ENCODE results near the gene SH2D4B. TPM values are rescaled to one million over a fixed set of nuclear protein-coding genes. Genes with fewer than 3 reads are reported as not detected.
A peak's percentile ranks its signal among the peaks of the same experiment; 100 is the strongest.

Gene SH2D4B
- total and polyA plus RNA-seq, 2 donors (not counting 3 experiments of a cell fraction or from before 2014, with no cell fraction given) = not detected

- Histone ChIP-seq H3K27me3 (ENCODE audit: control insufficient read depth in 2 of 2, insufficient read depth in 2 of 2, low read length in 2 of 2) (no peaks in the 10 kb centered on the region), H3K27ac (ENCODE audit: insufficient read depth, low read depth, low read length) (no peak overlapping the region), H3K4me2 (ENCODE audit: insufficient read depth, low read length) (no peak overlapping the region), H3K36me3 (ENCODE audit: control insufficient read depth in 2 of 2, extremely low read depth in 1 of 2, insufficient read depth in 2 of 2, low read length in 2 of 2) (no peaks in the 10 kb centered on the region), H3K9me1 (replicated peaks; ENCODE audit: control insufficient read depth, extremely low read depth, insufficient read depth, low read length) (no peaks in the 10 kb centered on the region), H4K20me1 (replicated peaks; ENCODE audit: control insufficient read depth, extremely low read depth, insufficient read depth, low read length) (no peaks in the 10 kb centered on the region), H3K9me3 (replicated peaks; ENCODE audit: control insufficient read depth, insufficient read depth, low read length) (no peaks in the 10 kb centered on the region), H3K4me1 (ENCODE audit: control insufficient read depth, extremely low read depth, insufficient read depth, low read length) (no peaks in the 10 kb centered on the region), H3K79me2 (ENCODE audit: control insufficient read depth, insufficient read depth, low read length) (no peaks in the 10 kb centered on the region), H2AFZ (ENCODE audit: low read depth, low read length) (no peak overlapping the region), H3K4me3 (replicated peaks in 1 of 3; ENCODE audit: insufficient read depth in 1 of 3, low read depth in 1 of 3, low read length in 3 of 3) (no peak overlapping the region), H3K9ac (replicated peaks; ENCODE audit: extremely low read depth, insufficient read depth, low read length) (no peak overlapping the region)
- DNase-seq (ENCODE audit: low read depth, low spot score) (peak; percentile 73), FAIRE-seq (no peak)
- no TSS peak for BruUV-seq (replicated peaks)
- ChIA-PET CTCF (interaction anchor here (1.1 to 6.6 kb wide), 3 partner anchors 10 to 21 kb away, joined by 3 to 26 read pairs (median 8); no protein-coding TSS in a partner anchor), POLR2A (no interaction called here)
- intact Hi-C loops (cut with micrococcal nuclease) (no loop called here), dilution Hi-C loops (cut with MboI; ENCODE audit: extremely low pct_ligation_motif_present, low sequenced_read_pairs) (no loop called here)
- no peak for TF ChIP-seq POLR2AphosphoS5 (IDR thresholded peaks at IDR 0.05; ENCODE audit: insufficient read depth, low read depth, low read length)
Observed at GRCh38 chr10:80684259-80684658, 146.6 kb downstream of the SH2D4B start.

GRCh38 chr10:80685355-80685754 lies 147.7 kb downstream of the SH2D4B start:
- H3K9ac ChIP-seq (replicated peaks; ENCODE audit: extremely low read depth, insufficient read depth, low read length) = no peak overlapping the region
- no peaks in the 10 kb centered on the region for H3K79me2 ChIP-seq (ENCODE audit: control insufficient read depth, insufficient read depth, low read length)
- H2AFZ ChIP-seq (ENCODE audit: low read depth, low read length) = no peak overlapping the region
- H3K4me1 ChIP-seq (ENCODE audit: control insufficient read depth, extremely low read depth, insufficient read depth, low read length) = no peaks in the 10 kb centered on the region
- FAIRE-seq = no peak
- dilution Hi-C loops (cut with MboI; ENCODE audit: extremely low pct_ligation_motif_present, low sequenced_read_pairs) (no loop called here), intact Hi-C loops (cut with micrococcal nuclease) (no loop called here)
- DNase-seq (ENCODE audit: low read depth, low spot score) = no peak
- H4K20me1 ChIP-seq (replicated peaks; ENCODE audit: control insufficient read depth, extremely low read depth, insufficient read depth, low read length) = no peaks in the 10 kb centered on the region
- H3K4me2 ChIP-seq (ENCODE audit: insufficient read depth, low read length) = no peak overlapping the region
- BruUV-seq (replicated peaks) = no TSS peak
- H3K9me3 ChIP-seq (replicated peaks; ENCODE audit: control insufficient read depth, insufficient read depth, low read length) = no peaks in the 10 kb centered on the region
- ChIA-PET POLR2A (no interaction called here), CTCF (interaction anchor here (1.1 to 6.6 kb wide), 3 partner anchors 9 to 22 kb away, joined by 3 to 26 read pairs (median 8); no protein-coding TSS in a partner anchor)
- H3K27me3 ChIP-seq (ENCODE audit: control insufficient read depth in 2 of 2, insufficient read depth in 2 of 2, low read length in 2 of 2) = no peaks in the 10 kb centered on the region
- no peak overlapping the region for H3K4me3 ChIP-seq (replicated peaks in 1 of 3; ENCODE audit: insufficient read depth in 1 of 3, low read depth in 1 of 3, low read length in 3 of 3)
- H3K36me3 ChIP-seq (ENCODE audit: control insufficient read depth in 2 of 2, extremely low read depth in 1 of 2, insufficient read depth in 2 of 2, low read length in 2 of 2) = no peaks in the 10 kb centered on the region
- no peaks in the 10 kb centered on the region for H3K9me1 ChIP-seq (replicated peaks; ENCODE audit: control insufficient read depth, extremely low read depth, insufficient read depth, low read length)
- H3K27ac ChIP-seq (ENCODE audit: insufficient read depth, low read depth, low read length) = no peak overlapping the region
- TF ChIP-seq CTCF (IDR thresholded peaks at IDR 0.05; ENCODE audit: extremely low read depth in 1 of 2, insufficient read depth in 1 of 2, low read depth in 1 of 2, low read length in 2 of 2) (no peak), JUN (IDR thresholded peaks at IDR 0.05; ENCODE audit: borderline replicate concordance, insufficient read depth, insufficient read length, low read depth) (no peak), MYC (IDR thresholded peaks at IDR 0.05; ENCODE audit: low read depth, low read length) (no peak), FOS (IDR thresholded peaks at IDR 0.05; ENCODE audit: borderline replicate concordance, insufficient read depth, low read length) (no peak), MAX (IDR thresholded peaks at IDR 0.05; ENCODE audit: insufficient read depth, insufficient read length) (no peak)

Data from endothelial cell of umbilical vein (primary cell).